K562 (cell line): ENCODE results near the gene JSRP1. TPM values are rescaled to one million over a fixed set of nuclear protein-coding genes. Genes with fewer than 3 reads are reported as not detected.

Experiments
- ATF1 ChIP-seq, 2 experiments: fragments of 450-650 bp in 1 of 2; IDR thresholded peaks; 2 replicates each; pipeline ENCODE4 v1.6.1; 2016; ENCODE audit warnings: missing compliant biosample characterization in 1 of 2, missing genetic modification characterization in 1 of 2
- CCNT2 ChIP-seq: IDR thresholded peaks from 2 replicates; pipeline ENCODE4 v1.6.1; 2011; ENCODE audit warnings: borderline replicate concordance, low read depth, mild to moderate bottlenecking, moderate library complexity, mixed read lengths, low read length; ENCODE audit not compliant: insufficient read length; ENCODE audit errors: extremely low read depth
- EP300 ChIP-seq: IDR thresholded peaks from 2 replicates; pipeline ENCODE4 v1.6.1; 2012; ENCODE audit warnings: low read length, improper control_type of control experiment
- ETV1 ChIP-seq: fragments of 450-650 bp; conservative IDR thresholded peaks from 2 replicates; pipeline ENCODE4 v1.6.1; 2016; ENCODE audit warnings: missing genetic modification characterization, control low read depth, low read depth, missing compliant biosample characterization
- FOS ChIP-seq: IDR thresholded peaks from 3 replicates; pipeline ENCODE4 v1.6.1; 2011; ENCODE audit not compliant: insufficient read length; ENCODE audit errors: extremely low read depth
- HDAC1 ChIP-seq, 2 experiments: fragments of 450-650 bp; IDR thresholded peaks; 2 replicates each; pipeline ENCODE4 v1.6.1; 2016 to 2017; ENCODE audit warnings: inconsistent platforms in 1 of 2, mild to moderate bottlenecking in 1 of 2, moderate library complexity in 1 of 2
- HMGN3 ChIP-seq: IDR thresholded peaks from 2 replicates; pipeline ENCODE4 v1.6.1; 2011; ENCODE audit warnings: borderline replicate concordance, low read depth, mild to moderate bottlenecking, mixed read lengths, low read length; ENCODE audit not compliant: insufficient read length; ENCODE audit errors: extremely low read depth
- JUN ChIP-seq, 2 experiments: sonication (generic) in 1 of 2; formaldehyde crosslinking in 1 of 2; IDR thresholded peaks; 2 replicates each; pipeline versions ENCODE4 v1.6.1 to v1.8.0; 2012 to 2022; ENCODE audit warnings: borderline replicate concordance in 2 of 2, mild to moderate bottlenecking in 2 of 2, improper control_type of control experiment in 1 of 2, low read depth in 1 of 2, low read length in 1 of 2, missing genetic modification reagents in 1 of 2
- OTX1 ChIP-seq: fragments of 450-650 bp; formaldehyde crosslinking; IDR thresholded peaks from 2 replicates; pipeline ENCODE4 v1.4.0; 2022; ENCODE audit warnings: mild to moderate bottlenecking
- PCBP1 ChIP-seq: fragments of 200-400 bp; formaldehyde crosslinking; IDR thresholded peaks from 2 replicates; pipeline ENCODE4 v1.6.1; 2018; ENCODE audit warnings: mild to moderate bottlenecking, low read depth, low read length; ENCODE audit not compliant: poor library complexity, severe bottlenecking
- RAD21 ChIP-seq, 2 experiments: fragments of 250-450 bp in 1 of 2; fragments of 450-650 bp in 1 of 2; sonication (Bioruptor Pico) in 1 of 2; formaldehyde crosslinking in 1 of 2; IDR thresholded peaks in 1 of 2; conservative IDR thresholded peaks in 1 of 2; 2 replicates each; pipeline versions ENCODE4 v1.4.0 to v1.8.0; 2020 to 2022; ENCODE audit warnings: mild to moderate bottlenecking in 2 of 2, moderate library complexity in 1 of 2
- RUNX1 ChIP-seq: sonication (generic); IDR thresholded peaks from 2 replicates; pipeline ENCODE4 v1.6.1; 2016; ENCODE audit warnings: antibody characterized with exemption, low read depth
- ZNF12 ChIP-seq: sonication (generic); formaldehyde crosslinking; IDR thresholded peaks from 2 replicates; pipeline ENCODE4 v1.4.0; 2020; ENCODE audit warnings: mild to moderate bottlenecking, missing genetic modification reagents
- polyA plus RNA-seq, 8 experiments: library from polyadenylated mRNA; depleted of rRNA in 4 of 8; stranded (reverse) in 5 of 8; unstranded in 3 of 8; fragments of >200 nt; fragmentation: Nextera tagmentation in 2 of 8; fragmentation: Illumina TruSeq in 1 of 8; extraction: Ambion mirVana in 2 of 8; extraction: Trizol in 1 of 8; gene quantifications; 2 replicates each; pipeline versions ENCODE4 v1.2.1 to v1.2.3, GENCODE V29; 2011 to 2014; ENCODE audit warnings: inconsistent platforms in 1 of 8, missing spikeins in 1 of 8
- total RNA-seq, 7 experiments: library from RNA; depleted of rRNA in 6 of 7; stranded (reverse); fragments of >200 nt in 6 of 7; fragmentation: Illumina TruSeq in 2 of 7; extraction: Trizol in 2 of 7; gene quantifications; 2 replicates each; pipeline versions ENCODE4 v1.2.1 to v1.2.3, GENCODE V29; 2011 to 2021; ENCODE audit warnings: low replicate concordance in 1 of 7
- TF ChIP-seq, protein P1 (sequence below): fragments of 150-350 bp; conservative IDR thresholded peaks from 2 replicates; pipeline ENCODE4 v1.6.1; 2014; ENCODE audit warnings: low read length
- TF ChIP-seq, protein P2 (sequence below): sonication (generic); formaldehyde crosslinking; IDR thresholded peaks from 2 replicates; pipeline ENCODE4 v1.8.0; 2023; ENCODE audit warnings: mild to moderate bottlenecking, missing genetic modification reagents
- TF ChIP-seq, protein P3 (sequence below): IDR thresholded peaks from 2 replicates; pipeline ENCODE4 v1.6.1; 2011; ENCODE audit warnings: borderline replicate concordance, low read depth, mild to moderate bottlenecking, moderate library complexity, low read length; ENCODE audit not compliant: insufficient read depth, poor library complexity, severe bottlenecking

The JSRP1 gene
- total and polyA plus RNA-seq, 9 of the 15 experiments (the other 6 are each of a cell fraction or from before 2014, with no cell fraction given), result 0.08 to 1.2 (median 0.51) TPM; not detected in 4

DNA sequence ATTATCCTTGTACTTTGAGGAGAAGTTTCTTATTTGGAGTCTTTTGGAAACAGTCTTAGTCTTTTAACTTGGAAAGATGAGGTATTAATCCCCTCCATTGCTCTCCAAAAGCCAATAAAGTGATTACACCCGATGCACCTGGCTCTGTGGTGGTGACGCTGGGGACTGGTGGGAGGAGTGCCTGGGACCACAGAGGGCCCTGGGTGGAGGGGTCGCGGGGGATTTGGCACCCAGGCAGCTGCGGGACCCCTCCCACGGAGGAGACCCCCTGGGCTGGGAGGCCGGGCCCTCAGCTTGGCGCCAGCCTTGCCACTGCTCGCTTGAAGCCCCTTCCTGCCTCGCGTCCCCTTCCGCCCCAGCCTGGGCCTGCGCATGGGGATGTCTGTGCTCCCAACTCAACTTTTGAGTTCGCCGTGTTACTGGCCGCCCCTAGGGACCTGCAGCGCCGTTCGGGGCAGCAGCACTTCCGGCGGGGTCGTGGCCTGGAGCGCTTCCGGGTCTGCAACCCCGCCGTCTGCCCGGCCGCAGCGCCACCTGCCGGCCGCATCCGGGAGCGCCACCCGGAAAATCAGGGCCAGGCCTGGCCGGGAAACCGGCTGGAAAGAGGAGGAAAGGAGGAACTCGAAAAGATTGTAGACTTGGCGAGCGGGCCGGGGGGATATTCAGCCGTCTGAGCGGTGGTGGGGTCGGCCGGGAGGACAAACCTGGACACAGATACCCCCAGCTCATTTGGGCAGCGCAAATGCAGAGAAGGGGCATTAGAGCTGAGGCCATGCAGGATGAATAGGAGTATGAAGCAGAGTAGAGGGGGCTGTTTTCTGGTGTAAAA lies 17.4 kb upstream of the JSRP1 start (continued):
- TF ChIP-seq ETV1 (tag) (peak; percentile 82), JUN (IDR thresholded peaks at IDR 0.05; ENCODE audit: borderline replicate concordance, low read depth, low read length) (no peak; the same call in 1 of the 2 replicates), JUN (CRISPR knock-in tag; IDR thresholded peaks at IDR 0.05; ENCODE audit: borderline replicate concordance) (0 out of 2 replicates have a peak, but pooled peaks have one; percentile 20), RAD21 (CRISPR knock-in tag; conservative IDR thresholded peaks at IDR 0.05 in 1 of 2, IDR thresholded peaks at IDR 0.05 in 1 of 2) (peak; percentile 78 to 87), EP300 (0 out of 2 replicates have a peak, but pooled peaks have one; percentile 26), HMGN3 (peak; percentile 97), OTX1 (CRISPR knock-in tag) (peak; percentile 44; the same call in 1 of the 2 replicates), FOS (no peak), RUNX1 (no peak), ATF1 (CRISPR knock-in tag; IDR thresholded peaks at IDR 0.05) (no peak), ATF1 (tag; IDR thresholded peaks at IDR 0.05) (peak; percentile 64), ZNF12 (no peak), HDAC1 (IDR thresholded peaks at IDR 0.05) (peak in 1 of 2 experiments; percentile 67; a peak in 1 of 4 replicates), PCBP1 (peak; percentile 57), CCNT2 (peak; percentile 99)
- TF ChIP-seq, protein P1, sequence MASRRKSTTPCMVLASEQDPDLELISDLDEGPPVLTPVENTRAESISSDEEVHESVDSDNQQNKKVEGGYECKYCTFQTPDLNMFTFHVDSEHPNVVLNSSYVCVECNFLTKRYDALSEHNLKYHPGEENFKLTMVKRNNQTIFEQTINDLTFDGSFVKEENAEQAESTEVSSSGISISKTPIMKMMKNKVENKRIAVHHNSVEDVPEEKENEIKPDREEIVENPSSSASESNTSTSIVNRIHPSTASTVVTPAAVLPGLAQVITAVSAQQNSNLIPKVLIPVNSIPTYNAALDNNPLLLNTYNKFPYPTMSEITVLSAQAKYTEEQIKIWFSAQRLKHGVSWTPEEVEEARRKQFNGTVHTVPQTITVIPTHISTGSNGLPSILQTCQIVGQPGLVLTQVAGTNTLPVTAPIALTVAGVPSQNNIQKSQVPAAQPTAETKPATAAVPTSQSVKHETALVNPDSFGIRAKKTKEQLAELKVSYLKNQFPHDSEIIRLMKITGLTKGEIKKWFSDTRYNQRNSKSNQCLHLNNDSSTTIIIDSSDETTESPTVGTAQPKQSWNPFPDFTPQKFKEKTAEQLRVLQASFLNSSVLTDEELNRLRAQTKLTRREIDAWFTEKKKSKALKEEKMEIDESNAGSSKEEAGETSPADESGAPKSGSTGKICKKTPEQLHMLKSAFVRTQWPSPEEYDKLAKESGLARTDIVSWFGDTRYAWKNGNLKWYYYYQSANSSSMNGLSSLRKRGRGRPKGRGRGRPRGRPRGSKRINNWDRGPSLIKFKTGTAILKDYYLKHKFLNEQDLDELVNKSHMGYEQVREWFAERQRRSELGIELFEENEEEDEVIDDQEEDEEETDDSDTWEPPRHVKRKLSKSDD, result peak; percentile 85; the same call in 1 of the 2 replicates
- TF ChIP-seq, protein P2, sequence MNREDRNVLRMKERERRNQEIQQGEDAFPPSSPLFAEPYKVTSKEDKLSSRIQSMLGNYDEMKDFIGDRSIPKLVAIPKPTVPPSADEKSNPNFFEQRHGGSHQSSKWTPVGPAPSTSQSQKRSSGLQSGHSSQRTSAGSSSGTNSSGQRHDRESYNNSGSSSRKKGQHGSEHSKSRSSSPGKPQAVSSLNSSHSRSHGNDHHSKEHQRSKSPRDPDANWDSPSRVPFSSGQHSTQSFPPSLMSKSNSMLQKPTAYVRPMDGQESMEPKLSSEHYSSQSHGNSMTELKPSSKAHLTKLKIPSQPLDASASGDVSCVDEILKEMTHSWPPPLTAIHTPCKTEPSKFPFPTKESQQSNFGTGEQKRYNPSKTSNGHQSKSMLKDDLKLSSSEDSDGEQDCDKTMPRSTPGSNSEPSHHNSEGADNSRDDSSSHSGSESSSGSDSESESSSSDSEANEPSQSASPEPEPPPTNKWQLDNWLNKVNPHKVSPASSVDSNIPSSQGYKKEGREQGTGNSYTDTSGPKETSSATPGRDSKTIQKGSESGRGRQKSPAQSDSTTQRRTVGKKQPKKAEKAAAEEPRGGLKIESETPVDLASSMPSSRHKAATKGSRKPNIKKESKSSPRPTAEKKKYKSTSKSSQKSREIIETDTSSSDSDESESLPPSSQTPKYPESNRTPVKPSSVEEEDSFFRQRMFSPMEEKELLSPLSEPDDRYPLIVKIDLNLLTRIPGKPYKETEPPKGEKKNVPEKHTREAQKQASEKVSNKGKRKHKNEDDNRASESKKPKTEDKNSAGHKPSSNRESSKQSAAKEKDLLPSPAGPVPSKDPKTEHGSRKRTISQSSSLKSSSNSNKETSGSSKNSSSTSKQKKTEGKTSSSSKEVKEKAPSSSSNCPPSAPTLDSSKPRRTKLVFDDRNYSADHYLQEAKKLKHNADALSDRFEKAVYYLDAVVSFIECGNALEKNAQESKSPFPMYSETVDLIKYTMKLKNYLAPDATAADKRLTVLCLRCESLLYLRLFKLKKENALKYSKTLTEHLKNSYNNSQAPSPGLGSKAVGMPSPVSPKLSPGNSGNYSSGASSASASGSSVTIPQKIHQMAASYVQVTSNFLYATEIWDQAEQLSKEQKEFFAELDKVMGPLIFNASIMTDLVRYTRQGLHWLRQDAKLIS (CRISPR knock-in tag), result peak; percentile 31
- TF ChIP-seq, protein P3, sequence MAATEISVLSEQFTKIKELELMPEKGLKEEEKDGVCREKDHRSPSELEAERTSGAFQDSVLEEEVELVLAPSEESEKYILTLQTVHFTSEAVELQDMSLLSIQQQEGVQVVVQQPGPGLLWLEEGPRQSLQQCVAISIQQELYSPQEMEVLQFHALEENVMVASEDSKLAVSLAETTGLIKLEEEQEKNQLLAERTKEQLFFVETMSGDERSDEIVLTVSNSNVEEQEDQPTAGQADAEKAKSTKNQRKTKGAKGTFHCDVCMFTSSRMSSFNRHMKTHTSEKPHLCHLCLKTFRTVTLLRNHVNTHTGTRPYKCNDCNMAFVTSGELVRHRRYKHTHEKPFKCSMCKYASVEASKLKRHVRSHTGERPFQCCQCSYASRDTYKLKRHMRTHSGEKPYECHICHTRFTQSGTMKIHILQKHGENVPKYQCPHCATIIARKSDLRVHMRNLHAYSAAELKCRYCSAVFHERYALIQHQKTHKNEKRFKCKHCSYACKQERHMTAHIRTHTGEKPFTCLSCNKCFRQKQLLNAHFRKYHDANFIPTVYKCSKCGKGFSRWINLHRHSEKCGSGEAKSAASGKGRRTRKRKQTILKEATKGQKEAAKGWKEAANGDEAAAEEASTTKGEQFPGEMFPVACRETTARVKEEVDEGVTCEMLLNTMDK, result peak; percentile 99
